ENCODE data around the gene HSPA4.
"Not testable (repeated sequence)": the region's sequence is repeated elsewhere in the genome, so short reads cannot be mapped to it uniquely, and the experiment has no call there.

Gene HSPA4

DNA sequence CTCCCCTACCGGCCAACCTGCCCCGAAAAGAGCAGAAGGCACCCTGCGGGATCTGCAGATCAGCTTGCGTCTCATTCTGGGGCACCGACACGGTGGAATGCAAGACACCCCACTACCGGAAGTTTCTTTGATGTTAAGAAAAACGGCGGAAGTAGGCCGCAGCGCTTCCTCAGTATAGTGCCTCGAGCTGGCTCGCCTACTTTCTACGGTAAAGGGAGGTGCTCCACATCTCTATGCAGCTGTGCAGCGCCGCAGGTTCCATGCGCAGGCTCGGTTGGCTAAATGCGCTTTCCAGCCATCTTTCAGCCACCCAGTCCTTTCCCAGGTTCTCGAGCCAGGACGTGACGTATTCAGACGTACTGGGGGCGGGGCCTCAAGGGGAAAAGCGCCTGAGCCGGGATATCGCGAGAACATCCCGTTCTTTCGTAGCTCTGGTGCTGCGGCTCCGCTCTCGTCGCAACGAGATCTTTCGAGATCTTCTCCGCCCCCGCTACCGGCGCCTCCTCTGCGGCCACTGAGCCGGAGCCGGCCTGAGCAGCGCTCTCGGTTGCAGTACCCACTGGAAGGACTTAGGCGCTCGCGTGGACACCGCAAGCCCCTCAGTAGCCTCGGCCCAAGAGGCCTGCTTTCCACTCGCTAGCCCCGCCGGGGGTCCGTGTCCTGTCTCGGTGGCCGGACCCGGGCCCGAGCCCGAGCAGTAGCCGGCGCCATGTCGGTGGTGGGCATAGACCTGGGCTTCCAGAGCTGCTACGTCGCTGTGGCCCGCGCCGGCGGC lies at the start of gene HSPA4:
Gene HSPA4 (plus strand): TSS at position 472 of the 775 bp plus-strand sequence. CDS start 238 bp downstream, at position 710.
- peak; percentile 94 for DNase-seq

DNA sequence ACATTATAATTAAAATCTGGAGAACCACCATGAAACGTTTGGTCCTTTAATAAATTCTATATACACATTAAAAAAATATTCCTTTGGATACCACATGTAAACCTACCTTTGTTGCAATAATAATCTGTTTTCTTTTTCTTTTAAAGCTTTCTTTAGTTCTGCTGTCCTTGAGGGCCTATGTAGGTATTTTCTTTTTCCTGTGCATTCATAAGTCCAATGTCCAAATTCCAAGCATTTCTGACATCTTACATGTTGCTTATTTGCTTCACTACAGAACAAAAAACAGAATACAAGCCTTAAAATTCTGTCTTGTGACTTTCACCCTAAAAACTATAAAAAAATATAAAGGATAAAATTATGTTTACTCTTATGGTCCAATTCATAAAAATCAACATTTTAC lies 45.2 kb upstream of the HSPA4 start:
- no peak for DNase-seq

DNA sequence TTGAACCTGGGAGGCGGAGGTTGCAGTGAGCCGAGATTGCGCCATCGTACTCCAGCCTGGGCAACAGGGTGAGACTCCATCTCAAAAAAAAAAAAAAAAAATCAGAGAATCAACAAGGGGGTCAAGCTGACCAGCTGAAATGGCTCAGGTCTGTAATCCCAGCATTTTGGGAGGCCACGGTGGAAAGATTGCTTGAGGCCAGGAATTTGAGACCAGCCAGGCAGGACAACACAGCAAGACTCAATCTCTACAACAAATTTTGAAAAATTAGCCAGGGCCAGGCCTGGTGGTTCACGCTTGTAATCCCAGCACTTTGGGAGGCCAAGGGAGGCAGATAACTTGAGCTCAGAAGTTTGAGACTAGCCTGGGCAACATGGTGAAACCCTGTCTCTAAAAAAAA lies 43.4 kb upstream of the HSPA4 start:
- DNase-seq = not testable (repeated sequence)

- no peak for DNase-seq
These were observed 36.3 kb upstream of the HSPA4 start for GRCh38 chr5:133015466-133015865.

DNA sequence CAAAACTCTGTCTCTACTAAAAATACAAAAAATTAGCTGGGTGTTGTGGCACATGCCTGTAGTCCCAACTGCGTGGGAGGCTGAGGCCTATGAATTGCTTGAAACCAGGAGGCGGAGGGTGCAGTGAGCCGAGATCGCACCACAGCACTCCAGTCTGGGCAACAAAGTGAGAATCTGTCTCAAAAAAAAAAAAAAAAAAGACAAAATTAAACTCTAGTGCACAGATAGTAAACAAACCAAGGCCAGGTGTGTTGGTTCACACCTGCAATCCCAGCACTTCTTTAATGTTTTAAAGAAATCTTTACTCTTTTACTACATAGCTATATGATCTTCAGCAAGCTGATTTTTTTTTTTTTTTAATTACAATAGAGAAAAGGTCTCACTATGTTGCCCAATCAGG lies 33.8 kb upstream of the HSPA4 start:
- DNase-seq = no peak

GRCh38 chr5:133019471-133019870 lies 32.3 kb upstream of the HSPA4 start:
- DNase-seq = not testable (repeated sequence)

DNA sequence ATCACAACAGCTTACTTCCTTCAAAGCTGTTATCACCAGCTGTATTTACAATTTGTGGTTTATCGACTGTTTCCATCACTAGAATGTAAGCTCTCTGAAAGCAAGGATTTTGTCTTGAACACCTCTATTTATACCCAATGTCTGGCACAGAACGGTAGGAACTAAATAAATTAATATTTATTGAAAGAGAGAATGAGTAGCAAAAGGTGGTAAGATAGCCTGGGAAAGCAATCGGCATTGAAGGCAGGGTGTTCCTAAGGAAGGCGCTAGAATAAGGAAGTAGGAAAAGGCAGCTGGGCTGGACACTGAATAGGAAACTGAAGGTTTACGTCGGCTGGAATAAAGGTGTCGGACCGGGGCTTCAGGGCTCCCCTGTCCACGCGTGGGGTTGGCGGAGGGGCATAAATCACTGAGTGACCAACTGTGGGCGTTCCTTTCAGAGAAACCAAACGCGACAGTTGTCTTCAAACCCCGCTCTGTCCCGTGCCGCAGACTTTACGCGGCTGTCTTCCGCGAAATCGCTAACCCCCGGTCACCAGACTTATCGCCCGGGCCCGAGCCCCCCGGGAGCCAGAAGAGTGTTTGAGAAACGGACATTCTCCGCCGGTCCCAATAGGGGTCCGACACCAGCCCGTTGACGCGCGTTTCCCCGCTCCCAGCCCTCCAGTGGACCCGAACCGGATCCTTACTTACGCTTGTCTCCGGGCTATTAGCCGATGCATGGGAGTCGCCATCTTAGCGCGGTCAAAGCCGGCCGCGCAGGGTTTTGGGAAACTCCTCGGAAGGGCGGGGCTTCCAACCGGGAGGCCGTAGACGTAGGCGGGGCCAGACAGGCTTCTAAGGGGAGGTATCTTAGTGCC lies 25.8 kb upstream of the HSPA4 start, which contains the start of gene ZCCHC10:
Gene ZCCHC10 (minus strand): TSS at position 746 of the 860 bp plus-strand sequence. CDS start 12 bp downstream, at position 734.
- peak; percentile 84 for DNase-seq

GRCh38 chr5:133026664-133027153 lies 25.1 kb upstream of the HSPA4 start:
- no peak for DNase-seq

DNA sequence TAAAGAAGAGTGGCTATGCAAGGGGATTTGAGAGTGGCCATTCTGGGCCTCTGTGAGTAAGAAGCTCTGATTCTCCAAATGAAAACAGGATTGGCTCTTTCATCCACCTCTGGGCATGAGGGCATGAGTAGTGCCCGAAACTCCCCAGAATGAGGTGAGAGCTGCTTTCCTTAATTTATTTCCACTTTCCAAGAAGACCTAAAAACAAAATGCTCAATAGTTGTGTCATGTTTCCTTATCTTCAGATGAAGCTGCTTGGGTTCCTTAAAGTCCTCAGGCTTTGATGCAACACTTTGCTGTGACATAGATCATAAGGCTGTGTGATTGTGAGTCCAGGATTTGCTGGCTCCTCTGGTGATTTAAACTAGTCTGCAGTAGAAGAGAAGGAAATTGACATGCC lies 22.4 kb upstream of the HSPA4 start:
- DNase-seq = no peak

GRCh38 chr5:133030343-133031005 lies 21.3 kb upstream of the HSPA4 start:
- no peak for DNase-seq

DNA sequence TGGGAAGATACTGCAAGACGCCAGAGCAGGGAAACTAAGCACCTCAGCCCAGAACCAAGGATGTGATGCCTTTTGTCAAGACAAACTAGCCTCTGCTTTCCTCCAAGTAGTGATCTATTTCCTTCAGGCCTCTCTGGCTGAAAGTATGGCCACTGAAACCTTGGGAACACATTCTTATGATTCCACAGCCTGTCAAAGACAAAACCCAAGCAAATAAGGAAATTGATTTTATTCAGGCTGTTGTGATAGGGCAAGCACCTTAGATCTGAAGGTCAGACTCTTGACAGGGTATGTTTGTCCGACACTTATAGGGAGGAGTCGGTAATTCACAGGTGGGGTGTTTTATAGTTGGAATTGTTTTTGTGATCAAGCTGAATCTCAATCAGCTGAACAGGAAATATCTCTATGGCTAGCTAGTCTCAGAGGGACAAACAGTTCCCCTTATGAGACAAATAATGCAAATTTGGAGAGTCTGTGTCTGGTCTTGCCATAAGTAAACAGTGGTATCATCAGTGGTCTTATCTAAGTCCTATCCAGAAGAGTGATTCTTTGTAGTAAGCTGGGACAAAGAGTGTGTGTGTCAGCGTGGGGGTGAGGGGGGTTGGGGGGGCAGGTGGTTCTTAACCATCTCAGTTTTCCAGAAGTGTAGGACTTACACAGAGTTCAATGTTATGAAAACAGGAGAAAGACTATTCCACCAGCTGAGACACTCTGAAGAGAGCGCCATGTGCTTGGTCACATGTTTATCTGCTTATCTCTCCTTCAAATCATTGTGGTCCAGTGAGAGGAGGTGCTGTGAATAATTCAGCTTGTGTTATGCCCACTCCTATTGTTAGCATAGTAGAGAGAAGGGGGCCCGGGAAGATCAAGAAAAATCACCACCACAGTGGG lies 18.7 kb upstream of the HSPA4 start:
- no peak for DNase-seq

- DNase-seq = no peak
These were observed 17.7 kb upstream of the HSPA4 start for GRCh38 chr5:133034064-133034463.

DNA sequence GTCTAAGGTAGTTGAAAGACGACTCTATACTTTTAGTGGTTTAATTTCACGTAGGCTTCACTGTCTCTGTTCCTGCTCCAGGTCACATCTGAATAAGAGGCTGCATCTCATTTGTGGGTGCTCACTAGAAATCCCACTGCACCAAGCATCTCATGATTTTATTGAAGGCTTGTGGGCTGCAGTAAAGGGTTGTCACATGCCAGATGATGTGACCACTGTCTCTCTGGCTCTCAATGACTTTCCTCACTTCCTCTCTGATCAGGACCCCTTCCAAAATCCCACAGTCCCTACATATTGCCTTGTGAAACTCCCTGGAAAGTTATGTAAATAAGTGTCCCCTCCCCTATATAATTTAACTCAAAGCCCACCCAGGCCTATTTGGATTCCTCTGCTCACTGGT lies 16.6 kb upstream of the HSPA4 start:
- no peak for DNase-seq

DNA sequence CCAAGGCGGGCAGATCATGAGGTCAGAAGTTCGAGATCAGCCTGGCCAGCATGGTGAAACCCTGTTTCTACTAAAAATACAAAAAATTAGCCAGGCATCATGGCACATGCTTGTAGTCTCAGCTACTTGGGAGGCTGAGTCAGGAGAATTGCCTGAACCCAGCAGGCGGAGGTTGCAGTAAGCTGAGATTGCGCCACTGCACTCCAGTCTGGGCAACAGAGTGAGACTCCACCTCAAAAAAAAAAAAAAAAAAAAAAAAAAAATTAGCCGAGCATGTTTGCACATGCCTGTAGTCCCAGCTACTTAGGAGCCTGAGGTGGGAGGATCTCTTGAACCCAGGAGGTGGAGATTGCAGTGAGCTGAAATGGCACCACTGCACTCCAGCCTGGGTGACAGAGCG lies 15.1 kb upstream of the HSPA4 start:
- not testable (repeated sequence) for DNase-seq

DNA sequence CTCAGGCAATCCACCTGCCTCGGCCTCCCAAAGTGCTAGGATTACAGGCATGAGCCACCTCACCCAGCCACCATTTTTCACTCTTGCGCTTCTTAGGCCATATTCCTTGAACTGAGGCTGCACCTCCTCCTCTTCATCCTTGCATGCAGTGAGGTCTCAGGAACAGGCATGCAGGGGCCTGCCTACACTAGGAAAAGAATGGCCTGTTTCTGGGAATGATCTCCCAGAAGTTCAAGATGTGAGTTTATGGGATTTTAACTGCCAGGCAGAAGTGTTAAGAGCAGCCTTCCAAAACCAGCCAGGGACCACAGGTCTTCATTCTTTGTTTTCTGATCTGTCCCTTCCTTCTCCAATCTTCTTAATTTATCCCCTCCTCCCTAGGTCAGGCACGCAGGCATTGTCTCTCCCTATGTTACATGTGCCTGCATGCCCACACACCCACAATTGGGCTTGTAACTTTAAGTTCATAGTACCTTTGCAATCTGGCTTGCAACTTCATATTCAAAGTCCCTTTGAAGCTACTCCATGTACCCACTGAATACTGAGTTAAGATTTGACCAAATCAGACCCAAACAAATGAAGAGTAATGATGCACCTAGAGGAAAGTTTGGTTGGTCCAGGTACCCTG lies 10.5 kb upstream of the HSPA4 start:
- DNase-seq = no peak

DNA sequence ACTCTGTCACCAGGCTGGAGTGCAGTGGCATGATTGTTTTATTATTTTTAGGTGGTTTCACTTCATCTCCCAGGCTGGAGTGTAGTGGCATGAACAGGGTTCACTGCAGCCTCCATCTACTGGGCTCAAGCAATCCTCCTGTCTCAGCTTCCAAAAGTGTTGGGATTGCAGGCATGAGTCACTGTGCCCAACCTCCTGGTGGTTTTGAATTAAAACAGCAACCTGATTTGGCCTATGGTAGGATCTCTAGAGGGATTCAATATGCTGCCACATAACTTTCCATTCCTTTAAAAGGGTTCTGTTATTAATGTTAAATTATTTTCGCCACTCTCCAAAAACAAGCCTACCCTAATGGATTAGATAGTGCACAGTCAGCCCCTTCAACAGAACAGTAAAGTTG lies 9.9 kb upstream of the HSPA4 start:
- no peak for DNase-seq

GRCh38 chr5:133046560-133046959 lies 5.3 kb upstream of the HSPA4 start:
- not testable (repeated sequence) for DNase-seq

DNA sequence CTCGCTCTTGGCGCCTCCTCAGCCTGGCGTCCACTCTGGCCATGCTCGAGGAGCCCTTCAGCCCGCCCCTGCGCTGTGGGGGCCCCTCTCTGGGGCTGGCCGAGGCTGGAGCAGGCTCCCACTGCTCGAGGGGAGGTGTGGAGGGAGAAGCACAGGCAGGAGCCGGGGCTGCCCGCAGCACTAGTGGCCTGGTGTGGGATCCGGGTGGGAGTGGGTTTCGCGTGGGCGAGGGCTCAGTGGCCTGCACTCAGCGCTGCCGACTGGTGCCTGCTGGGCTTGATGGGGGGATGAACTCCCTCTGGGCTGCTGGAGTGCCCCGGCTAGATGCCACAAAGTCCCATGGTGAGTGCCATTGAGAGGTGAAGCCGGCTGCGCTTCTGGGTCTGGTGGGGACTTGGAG lies 4.4 kb upstream of the HSPA4 start:
- no peak for DNase-seq

GRCh38 chr5:133048993-133049725 lies 2.7 kb upstream of the HSPA4 start:
- DNase-seq = no peak

DNA sequence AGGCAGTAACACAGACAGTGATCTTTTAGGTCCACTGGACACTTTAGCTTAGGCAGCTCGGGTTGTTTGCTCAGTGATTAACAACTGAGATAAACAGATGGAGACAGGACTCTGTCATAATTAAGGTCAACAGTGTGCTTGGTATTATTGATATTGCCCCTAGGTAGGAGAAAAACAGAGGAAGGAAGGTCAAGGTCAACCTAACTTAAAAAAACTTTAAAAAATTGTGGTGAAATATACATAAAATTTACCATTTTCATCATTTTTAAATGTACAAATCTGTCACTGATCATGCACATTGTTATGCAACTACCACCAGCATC lies 2.1 kb upstream of the HSPA4 start:
- DNase-seq = no peak

- no peak for DNase-seq
These were observed 1.3 kb upstream of the HSPA4 start for GRCh38 chr5:133050521-133050920.
